NCI-H128 (cell line): ENCODE measurements around the gene FBXO41.
"Not testable (repeated sequence)": the region's sequence is repeated elsewhere in the genome, so short reads cannot be mapped to it uniquely, and the experiment has no call there.

Source experiments
- DNase-seq: peaks from one replicate; lab custom pipeline; 2025; ENCODE audit not compliant: unreplicated experiment; lab: John Stamatoyannopoulos, UW

Gene FBXO41

DNA sequence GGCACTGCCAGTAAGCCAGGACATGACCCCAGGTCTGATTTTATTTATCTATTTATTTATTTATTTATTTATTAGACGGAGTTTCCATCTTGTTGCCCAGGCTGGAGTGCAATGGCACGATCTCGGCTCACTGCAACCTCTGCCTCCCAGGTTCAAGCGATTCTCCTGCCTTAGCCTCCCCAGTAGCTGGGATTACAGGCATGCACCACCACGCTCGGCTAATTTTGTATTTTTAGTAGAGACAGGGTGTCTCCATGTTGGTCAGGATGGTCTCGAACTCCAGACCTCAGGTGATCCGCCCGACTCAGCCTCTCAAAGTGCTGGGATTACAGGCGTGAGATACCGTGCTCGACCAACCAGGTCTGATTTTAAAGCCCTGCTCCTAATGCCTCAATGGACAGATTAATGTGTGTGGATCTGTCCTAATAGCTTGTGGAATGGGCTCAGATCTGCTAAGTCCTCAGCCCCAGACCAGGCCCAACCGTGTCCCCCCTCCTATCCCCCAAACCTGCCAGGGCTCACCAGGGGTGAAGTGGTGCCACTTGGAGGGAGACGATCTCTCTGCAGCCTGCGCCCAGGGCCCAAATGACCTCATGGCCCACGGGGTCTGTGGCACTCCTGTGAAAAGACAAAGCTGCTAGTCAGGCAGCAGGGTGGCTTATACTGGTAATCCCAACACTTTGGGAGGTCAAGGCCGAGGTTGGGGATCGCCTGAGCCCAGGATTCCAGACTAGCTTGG, 21.4 kb downstream of the FBXO41 start:
- not testable (repeated sequence) for DNase-seq

DNA sequence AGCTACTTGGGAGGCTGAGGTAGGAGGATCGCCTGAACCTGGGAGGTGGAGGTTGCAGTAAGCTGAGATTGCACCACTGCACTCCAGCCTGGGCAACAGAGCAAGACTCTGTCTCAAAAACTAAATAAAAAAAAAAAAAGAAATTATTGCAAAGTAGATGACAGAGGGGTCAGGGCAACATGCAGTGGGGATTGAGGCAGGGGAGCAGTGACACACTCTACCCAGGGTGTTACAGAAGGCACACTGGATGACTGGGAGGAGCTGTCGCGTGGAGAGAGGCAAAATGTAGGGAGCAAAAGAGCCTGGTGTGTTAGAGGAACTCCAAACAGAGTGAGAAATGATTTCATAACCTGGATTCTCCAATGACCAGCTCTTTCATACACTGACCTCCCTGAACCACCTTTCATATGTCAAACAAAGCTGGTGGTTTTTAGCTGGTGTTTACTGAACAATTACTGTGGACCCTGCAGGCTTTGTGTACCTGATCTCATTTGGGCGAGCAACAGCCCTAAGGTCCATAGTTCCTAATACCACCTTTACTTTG, 22.1 kb downstream of the FBXO41 start:
- DNase-seq, result no peak

- no peak for DNase-seq
These were observed 23.8 kb downstream of the FBXO41 start for GRCh38 chr2:73260338-73260984.

DNA sequence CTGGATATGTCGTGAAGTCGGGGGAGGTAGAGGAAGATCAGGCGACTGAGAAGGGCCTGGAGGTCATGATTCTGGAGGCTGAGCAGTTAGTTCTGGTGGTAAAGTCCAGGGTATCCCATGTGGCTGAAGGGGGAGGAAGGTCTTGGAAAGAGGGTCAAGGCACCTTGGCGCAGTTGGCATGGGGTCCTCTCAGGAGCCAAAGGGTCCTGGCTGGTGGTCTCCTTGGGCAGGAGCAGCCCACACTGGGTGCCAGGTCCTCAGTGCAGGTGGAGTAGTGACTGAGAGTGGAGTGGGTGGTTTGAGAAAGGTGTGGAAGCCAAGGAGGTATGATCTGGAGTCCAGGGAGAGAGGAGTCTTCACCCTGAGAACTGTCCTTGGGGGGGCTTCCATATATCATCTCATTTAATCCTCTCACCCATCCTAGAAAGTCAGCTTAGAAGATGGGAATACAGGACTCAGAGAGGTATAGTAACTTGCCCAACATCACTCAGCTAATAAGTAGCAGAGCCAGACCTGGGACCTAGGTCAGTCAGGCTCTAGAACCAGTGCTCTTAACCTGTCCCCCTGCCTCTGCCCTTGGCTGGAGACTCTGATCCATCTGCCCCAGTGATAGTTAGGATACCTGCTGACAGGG, 24.5 kb downstream of the FBXO41 start:
- no peak for DNase-seq

GRCh38 chr2:73259276-73259675, 25.0 kb downstream of the FBXO41 start:
- DNase-seq, result no peak

DNA sequence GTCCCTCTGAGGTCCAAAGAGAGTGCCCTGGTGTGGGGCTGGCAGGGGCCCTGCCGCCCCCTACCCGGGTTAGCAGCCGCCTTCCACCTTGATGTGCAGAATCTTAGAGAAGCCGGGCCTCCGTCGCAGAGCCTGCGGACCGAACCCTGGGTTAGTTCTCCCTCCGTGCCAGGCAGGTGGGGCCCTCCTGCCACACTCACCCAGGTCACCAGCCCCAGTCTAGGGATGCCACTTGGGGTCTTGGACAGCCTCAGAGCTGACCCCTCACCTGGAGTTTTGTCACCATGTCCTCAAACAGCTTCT, 25.4 kb downstream of the FBXO41 start:
- no peak for DNase-seq

GRCh38 chr2:73258186-73258912, 25.9 kb downstream of the FBXO41 start:
- DNase-seq, result no peak

DNA sequence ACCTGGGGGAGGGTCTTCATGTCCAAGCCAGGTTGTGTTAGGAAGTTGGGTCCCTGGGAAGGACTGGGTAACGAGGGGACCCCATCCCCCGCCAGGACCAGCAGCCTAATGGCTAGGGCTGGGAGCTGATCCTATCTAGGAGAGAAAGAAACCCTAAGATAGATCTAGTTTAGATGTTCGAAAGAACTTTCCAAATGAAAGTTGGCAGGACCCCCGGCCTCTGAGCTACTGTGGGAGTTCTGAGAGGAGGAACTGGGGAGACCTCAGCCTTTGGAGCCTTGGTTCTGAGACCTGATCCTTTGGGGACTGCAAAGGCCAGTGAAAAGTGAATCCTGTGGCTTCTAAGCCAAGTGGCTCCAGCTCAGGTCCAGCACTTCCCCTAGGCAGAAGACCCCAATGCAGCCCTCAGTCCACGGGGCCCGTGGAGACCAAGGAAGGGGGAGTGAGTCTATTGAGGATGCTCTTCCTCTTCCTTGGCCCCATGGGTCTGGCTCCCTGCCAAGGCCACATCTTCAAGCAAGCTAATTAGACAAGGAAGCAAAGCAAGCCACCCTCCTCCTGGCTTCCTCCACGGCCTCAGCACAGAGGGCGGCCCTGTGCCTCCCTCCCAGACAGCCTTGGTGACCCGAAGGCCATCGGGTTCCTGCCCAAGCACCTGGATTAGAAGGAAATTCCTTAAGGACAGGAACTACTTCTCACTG, 26.7 kb downstream of the FBXO41 start:
- DNase-seq, result no peak

DNA sequence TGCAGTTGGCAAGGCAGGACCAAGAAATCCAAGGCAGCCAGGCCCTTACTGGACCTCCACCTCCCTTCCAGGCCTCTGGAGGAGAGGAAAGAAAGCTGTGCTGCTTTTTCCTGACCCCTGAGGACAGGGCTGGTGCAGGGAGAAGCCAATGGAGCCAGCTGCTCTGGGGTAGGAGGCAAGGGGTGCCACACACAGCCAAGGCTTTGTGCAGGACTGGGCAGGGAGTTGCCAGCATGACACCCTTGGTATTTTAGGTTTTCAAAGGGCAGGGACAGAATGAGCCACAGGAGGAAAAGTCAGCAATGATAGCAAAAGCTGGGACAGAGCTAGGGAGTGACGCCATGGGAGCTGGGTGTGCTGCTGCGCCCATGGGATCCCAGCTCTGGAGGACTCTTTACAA, 27.3 kb downstream of the FBXO41 start:
- DNase-seq, result no peak

DNA sequence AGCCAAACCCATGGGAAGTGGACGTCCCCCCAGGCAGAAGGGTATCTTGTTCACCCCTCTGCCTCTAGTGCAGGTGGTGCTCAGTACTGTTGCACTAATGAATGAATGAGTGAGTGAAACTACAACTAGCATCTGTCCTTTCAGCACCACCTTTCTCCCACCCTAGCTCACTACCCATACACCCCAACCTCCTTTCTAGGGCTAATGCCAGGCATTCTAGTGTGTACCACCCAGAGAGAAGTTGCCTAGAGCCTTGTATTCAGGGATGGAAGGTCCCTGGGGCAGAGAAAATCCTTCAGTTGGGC, 27.7 kb downstream of the FBXO41 start:
- no peak for DNase-seq

GRCh38 chr2:73255907-73256617, 28.2 kb downstream of the FBXO41 start:
- DNase-seq, result no peak

DNA sequence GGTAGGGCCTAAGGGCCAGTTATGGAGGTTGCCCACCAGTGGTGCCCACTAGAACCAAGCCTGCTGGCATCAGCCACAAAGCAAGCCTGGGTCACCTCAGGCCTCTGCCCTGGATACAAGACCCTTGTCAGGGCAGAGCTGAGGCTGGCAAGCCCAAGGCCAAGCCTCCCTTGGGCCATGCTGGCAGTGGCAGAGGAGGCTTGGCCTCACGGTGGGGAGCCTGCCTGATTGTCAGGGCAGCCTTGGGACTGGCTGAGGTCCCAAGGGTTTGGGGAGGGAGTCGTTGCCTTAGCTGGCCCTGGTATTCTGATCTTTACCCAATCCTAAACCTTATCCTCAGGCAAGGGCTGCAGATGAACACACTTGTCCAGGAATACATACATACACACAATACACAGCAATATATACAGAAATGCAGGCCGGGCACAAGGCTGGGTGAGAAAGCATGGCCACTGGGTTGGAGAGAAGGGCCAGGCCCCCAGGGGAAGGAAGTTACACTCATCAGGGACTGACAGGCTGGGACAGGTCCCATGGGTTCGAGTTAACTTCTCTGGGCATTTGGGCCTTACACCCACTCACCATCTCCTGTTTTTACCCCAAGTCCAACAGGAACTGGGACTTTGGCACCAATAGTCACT, 29.2 kb downstream of the FBXO41 start:
- no peak for DNase-seq

DNA sequence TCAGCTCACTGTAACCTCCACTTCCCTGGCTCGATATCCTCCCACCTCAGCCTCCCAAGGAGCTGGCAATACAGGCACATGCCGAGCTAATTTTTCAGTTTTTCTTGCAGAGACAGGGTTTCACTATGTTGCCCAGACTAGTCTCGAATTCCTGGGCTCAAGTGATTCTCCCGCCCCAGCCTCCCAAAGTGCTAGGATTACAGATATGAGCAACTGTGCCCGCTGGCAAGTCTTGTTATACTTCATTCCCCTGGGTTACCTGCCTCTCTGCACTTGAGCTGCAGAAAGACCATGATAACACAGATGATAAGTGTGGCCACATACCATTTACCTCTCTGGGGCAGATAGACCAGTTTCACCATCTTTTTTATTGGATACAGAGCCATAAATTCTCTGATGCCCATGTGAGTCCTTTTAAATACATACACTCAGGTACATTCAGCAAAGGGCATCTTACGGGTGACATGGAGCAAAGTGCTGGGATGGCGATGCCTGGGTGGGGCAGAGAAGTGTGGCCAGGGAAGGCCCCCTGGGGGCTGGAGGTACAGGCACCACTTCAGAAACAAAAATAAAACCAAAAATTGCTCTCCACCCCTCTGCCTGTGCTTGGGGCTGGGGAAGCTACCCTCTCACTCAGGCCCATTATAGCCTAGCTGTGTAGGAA, 29.8 kb downstream of the FBXO41 start:
- no peak for DNase-seq

GRCh38 chr2:73253901-73254300, 30.4 kb downstream of the FBXO41 start:
- no peak for DNase-seq

DNA sequence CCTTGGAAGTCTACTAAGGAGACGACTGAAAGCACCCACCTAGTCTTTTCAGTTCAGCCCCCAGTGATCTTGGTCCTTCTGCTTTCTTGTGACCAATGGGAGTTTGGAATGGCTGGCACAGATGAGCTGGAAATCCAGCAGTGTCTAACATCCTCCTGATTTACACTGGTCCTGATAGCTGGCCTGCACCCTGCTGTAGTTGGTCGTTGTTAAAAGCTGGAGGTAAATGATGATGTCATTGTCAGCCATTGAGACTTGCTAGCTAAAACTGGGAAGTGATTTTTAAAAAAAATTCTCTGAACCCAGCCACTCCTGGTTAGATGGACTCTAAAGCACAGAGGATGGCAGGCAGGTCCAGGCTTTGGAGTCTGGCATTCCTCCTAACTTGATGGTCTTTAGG, 30.9 kb downstream of the FBXO41 start:
- DNase-seq, result no peak

DNA sequence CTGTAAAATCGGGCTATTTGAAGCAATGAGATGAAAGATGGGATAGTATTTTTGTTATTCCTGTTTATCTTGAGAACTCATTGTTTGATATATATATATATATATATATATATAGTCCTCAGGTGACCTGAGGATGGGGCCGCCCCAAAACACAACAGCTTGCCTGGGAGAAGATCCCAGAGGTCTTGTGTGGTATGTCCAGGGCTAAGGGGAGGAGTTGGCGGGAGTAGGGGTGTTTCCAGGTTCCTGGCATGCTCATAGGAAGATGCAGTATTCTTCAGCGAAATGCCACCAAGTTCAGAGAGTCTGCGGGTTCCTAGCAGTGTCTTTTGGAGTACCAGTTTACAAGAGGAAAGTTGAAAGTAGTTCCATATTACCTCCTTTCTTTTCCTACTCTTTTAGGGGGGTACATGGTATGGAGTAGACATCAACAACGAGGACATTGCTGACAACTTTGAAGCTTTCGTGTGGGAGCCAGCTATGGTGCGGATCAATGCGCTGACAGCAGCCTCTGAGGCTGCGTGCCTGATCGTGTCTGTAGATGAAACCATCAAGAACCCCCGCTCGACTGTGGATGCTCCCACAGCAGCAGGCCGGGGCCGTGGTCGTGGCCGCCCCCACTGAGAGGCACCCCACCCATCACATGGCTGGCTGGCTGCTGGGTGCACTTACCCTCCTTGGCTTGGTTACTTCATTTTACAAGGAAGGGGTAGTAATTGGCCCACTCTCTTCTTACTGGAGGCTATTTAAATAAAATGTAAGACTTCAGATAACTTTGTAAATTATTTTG, 31.8 kb downstream of the FBXO41 start:
- no peak for DNase-seq

DNA sequence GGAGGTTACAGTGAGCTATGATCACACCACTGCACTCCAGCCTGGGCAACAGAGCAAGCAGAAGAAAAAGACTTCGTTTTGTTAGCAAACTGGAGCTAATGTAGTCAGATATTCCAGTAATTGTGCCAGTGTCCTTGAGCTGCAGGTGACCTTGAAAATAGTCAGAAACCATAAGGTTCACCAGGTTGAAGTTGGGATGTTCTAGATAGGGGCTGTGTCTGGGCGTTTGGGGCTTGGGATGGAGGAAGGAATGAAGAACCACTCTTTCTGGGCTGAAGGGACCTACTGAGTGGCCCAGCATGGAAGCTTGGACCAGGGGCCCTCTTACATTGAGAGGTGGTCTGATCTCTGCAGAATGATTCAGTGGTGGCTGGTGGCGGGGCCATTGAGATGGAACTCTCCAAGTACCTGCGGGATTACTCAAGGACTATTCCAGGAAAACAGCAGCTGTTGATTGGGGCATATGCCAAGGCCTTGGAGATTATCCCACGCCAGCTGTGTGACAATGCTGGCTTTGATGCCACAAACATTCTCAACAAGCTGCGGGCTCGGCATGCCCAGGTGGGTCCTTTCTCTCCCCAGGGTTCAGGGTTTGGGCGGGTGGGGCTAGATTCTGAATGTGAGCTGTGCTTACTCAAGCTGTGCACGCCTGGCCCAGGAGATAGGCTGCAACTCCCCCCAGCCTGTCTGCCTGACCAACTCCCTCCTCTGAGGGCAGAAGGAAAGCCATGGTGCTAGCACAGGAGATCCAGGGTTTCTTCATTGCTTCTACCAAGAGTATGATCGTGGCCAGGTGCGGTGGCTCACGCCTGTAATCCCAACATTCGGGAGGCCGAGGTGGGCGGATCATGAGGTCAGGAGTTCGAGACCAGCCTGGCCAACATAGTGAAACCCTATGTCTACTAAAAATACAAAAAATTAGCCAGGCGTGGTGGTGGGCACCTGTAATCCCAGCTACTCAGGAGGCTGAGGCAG, 33.1 kb downstream of the FBXO41 start:
- no peak for DNase-seq

- no peak for DNase-seq
These were observed 34.6 kb downstream of the FBXO41 start for GRCh38 chr2:73249636-73250035.
